HK-2 (cell line): ENCODE data around the gene EXOSC5.
"Not testable (repeated sequence)": the region's sequence is repeated elsewhere in the genome, so short reads cannot be mapped to it uniquely, and the experiment has no call there.

Experiments
- DNase-seq: peaks from one replicate; pipeline ENCODE4 v3.0.0-alpha.2; 2018; ENCODE audit not compliant: unreplicated experiment

The EXOSC5 gene

GRCh38 chr19:41397086-41398049 is at the start of gene EXOSC5, which contains the start of gene BCKDHA:
EXOSC5 (minus strand) TSS chr19:41397359; CDS start chr19:41397328, 31 bp downstream.
BCKDHA (plus strand) TSS chr19:41397818; CDS start chr19:41397828, 10 bp downstream.
- DNase-seq = peak; percentile 98

GRCh38 chr19:41445575-41445974 is 48.4 kb upstream of the EXOSC5 start:
- no peak for DNase-seq

GRCh38 chr19:41443813-41444455 is 46.8 kb upstream of the EXOSC5 start:
- DNase-seq = no peak

DNA sequence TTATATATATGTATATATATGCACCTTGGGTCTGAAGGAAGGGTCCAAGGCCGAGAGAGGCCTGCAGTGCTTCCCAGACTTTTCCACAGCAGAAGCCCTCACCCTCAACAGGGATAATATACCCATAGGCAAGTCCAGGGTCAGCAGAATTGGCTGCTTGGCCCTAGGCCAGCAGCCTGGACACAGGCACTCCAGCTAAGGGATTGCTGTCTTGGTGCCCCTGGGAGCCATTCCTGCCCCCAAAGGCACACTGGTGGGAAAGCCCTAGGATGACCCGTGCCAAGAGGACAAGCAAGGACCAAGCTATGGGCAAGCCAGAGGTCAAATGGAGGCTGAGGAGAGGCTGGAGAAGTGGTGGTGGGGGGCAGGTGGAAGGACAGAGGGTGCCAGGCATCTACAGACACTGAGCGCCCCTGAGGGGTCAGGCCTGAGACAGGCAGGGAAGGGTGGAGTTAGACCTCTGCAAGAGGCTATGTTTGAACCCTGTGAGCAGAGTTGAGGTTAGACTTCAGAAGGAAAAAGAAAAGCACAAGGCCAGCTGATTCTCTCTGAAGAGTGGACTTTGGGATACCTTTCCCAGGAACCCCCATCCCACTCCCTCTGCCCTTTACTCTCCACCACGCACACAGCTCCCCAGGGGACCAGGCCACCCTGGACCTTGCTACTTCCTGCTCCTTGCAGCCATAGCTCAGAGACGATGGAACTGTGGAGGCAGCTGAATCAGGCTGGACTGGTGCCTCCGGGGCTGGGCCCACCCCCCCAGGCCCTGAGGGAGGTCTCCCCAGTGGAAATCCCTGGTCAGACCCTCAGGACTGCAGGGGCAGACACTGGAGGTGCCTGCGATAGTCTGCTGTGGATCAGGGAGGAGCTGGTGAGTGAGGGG is 45.6 kb upstream of the EXOSC5 start, which contains the start of gene ERICH4:
ERICH4 (plus strand) TSS at position 684 of the 883 bp plus-strand sequence; CDS start at position 698, 14 bp downstream.
- no peak for DNase-seq

DNA sequence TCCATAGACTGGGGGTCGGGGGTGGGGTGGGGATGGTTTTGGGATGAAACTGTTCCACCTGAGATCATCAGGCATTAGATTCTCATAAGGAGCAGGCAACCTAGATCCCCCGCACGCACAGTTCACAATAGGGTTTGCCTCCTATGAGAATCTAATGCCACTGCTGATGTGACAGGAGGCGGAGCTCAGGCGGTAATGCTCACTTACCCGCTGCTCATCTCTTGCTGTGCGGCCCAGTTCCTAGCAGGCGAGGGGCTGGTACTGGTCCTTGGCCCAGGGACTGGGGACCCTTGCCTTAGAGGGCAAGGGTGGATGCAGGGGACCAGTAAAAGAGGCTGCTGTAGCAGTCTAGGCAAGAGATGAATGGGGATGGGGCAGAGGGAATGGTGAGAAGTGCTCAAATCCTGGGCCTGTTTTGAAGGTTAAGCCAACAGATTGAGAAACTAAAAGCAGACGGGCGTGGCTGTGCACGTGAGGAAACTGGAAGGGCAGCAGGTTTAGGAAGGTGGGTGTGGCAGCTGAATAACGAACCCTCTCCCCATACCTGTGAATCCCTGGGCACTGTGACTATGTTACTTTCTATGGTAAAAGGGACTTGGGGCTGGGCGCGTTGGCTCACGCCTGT is 44.3 kb upstream of the EXOSC5 start:
- no peak for DNase-seq

DNA sequence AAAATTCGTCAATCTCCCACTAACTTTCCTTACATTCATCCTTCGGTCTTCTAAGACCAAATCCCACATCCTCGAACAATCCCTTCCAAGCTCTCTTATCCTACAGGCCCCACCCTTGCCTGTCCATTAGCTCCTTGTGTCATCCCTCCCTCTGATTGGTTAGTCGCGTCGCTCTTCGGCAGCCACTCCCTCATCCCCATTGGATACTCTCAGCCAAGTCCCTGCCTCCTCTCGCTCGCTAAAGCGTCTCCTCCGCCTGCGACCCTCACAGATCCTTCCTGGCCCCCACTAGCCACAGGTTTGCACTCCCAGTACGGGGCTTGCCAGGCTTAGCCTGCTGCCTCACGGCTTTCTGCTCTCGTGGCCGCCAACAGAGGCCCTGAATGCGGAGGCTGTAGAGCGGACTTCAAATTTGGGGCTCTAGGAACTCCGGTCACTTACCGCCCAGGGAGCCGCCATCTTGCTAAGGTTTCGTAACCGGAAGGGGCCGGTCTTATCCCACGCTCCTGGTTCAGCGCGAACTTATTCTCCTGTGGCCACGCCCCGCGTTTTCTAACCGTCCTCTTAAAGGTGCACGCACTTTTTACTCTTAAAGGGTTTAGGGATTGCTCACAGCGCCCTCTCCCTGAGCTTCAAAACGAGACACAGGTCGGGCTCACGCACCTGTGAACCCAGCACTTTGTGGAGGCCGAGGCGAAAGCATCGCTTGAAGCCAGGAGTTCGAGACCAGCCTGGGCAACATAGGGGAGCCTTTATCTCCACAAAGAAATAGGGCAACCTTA is 42.5 kb upstream of the EXOSC5 start, which contains the start of gene DMAC2:
DMAC2 (minus strand) TSS at position 472 of the 782 bp plus-strand sequence; CDS start at position 459, 13 bp downstream.
- DNase-seq = peak; percentile 95

- no peak for DNase-seq
Measured at GRCh38 chr19:41437944-41438574, 40.9 kb upstream of the EXOSC5 start.

DNA sequence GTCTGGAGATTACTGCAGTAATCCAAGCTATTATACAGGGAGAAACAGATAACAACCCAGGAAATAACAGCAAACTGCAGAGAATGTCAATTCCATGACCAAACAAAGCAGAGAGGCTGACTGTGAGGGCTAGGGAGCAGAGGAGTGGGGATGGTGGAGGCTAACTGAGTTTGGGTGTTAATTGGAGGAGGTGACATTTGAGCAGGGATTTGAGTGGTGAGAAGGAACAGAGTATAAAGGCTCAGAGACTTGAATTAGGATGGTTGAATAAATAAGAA is 39.5 kb upstream of the EXOSC5 start:
- no peak for DNase-seq

DNA sequence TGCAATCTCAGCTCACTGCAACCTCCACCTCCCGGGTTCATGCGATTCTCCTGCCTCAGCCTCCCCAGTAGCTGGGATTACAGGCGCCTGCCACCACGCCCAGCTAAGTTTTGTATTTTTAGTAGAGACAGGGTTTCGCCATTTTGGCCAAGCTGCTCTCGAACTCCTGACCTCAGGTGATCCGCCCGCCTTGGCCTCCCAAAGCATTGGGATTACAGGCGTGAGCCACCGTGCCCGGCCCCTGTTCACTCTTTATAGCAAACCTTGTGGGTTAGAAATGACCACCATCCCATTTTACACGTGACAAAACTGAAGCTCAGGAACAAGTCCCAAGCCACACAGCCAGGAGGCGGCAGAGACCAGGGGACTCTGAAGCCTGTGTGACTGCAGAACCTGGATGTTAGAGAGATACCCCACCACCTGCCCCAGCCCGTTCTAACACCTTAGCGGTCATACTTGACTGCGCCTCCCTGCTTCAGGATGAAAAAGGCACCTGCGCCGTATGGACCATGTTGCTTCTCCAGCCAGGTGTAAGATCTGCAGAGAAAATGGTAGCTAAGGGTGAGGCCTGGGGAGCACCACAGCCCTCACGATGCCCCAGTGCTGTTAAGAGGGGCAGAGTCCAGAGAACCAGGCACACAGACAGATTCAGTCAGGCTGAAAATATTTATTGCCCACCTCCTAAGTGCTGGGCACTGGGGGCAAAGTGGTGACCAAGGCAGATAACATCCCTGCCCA is 38.9 kb upstream of the EXOSC5 start:
- no peak for DNase-seq

DNA sequence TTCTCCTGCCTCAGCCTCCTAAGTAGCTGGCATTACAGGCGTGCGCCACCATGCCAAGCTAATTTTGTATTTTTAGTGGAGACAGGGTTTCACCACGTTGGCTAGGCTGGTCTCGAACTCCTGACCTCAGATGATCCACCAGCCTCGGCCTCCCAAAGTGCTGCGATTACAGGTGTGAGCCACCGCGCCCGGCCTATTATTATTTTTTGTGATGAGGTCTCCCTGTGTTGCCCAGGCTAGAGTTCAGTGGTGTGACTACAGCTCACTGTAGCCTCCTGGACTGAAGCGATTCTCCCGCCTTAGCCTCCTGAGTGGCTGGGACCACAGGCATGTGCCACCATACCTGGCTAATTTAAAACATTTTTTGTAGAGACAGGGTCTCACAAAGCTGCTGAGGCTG is 38.2 kb upstream of the EXOSC5 start:
- not testable (repeated sequence) for DNase-seq

GRCh38 chr19:41434450-41434849 is 37.3 kb upstream of the EXOSC5 start:
- DNase-seq = no peak

GRCh38 chr19:41433171-41433570 is 36.0 kb upstream of the EXOSC5 start:
- DNase-seq = no peak

- DNase-seq = no peak
Measured at GRCh38 chr19:41431426-41432386, 34.5 kb upstream of the EXOSC5 start.

DNA sequence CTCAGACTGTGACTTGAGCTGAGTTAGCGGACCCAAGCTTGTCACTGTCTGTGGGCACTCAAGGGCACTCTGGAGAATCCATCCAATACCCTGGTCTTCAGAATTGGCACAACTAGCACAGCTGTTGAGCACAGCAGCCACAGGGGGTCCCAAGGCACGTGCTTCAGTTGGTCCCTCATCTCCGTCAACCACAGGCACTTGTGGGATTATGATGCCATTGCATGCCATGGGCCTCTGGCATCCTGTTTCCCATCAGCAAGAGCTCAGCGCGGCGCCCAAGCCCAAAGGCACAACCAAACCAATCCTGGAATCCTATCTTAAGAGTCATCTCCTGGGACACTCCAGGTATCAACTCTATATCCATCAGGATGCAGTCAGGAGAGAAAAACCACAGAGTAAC is 33.8 kb upstream of the EXOSC5 start:
- DNase-seq = no peak

- DNase-seq = no peak
Measured at GRCh38 chr19:41428481-41428859, 31.3 kb upstream of the EXOSC5 start.

- DNase-seq = no peak
Measured at GRCh38 chr19:41427647-41428480, 30.7 kb upstream of the EXOSC5 start.

DNA sequence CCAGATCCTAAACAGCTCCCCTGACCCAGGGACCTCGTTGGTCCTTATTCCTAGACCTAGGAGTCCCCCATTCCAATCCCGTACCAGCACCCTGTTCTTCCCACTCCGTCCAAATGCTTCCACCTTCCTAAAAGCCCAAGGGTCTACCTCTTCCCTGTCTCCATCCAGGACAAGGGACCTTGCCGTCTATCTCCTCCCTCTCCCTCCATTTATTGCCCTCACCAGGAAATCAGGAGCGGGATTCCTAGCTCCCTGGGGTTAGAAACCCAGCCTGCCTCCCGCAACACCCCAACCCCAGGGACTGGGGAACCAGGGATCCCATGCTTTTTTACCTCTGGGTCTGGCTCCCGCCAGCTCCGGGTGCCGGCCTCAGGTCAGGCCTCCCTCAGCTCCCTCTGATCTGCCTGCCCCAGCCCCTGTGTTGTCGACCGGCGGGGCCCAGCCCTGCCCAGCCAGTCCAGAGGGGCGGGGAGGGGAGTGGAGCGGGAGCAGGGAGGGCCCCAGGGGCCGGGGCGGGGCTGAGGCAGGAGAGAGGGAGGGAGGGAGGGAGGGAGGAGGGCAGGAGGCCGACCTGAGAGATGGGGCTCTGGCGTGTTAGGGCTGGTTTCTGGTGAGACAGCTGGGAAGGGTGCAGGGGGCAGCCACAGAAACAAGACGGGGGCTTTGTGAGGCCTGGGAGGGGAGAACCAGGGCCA is 29.9 kb upstream of the EXOSC5 start, which contains the start of gene B3GNT8:
B3GNT8 (minus strand) TSS at position 423 of the 695 bp plus-strand sequence. CDS start 596 bp downstream, outside the sequence.
- DNase-seq = no peak
